Testis (tissue), 2 donors: ENCODE measurements around the gene MISP.

Experiments
- CTCF ChIP-seq, 3 experiments: fragments of 450-650 bp in 2 of 3; fragments of 200-600 bp in 1 of 3; sonication (generic) in 1 of 3; IDR thresholded peaks; one replicate each; pipeline ENCODE4 v1.5.1; 2016 to 2019; ENCODE audit warnings: antibody characterized with exemption in 3 of 3, mild to moderate bottlenecking in 2 of 3, moderate library complexity in 1 of 3
- POLR2A ChIP-seq: fragments of 450-650 bp; IDR thresholded peaks from one replicate; pipeline ENCODE4 v1.6.1; 2017; ENCODE audit warnings: antibody characterized with exemption, mild to moderate bottlenecking, moderate library complexity

- TF ChIP-seq CTCF (IDR thresholded peaks at IDR 0.05), result no peak
- TF ChIP-seq POLR2A, result no peak
Observed at GRCh38 chr19:764301-764700, 13.4 kb downstream of the MISP start.
